ENCODE measurements around the gene SPTBN1. TPM values are rescaled to one million over a fixed set of nuclear protein-coding genes. Genes with fewer than 3 reads are reported as not detected.

SPTBN1 gene
- total RNA-seq, 1 experiment from 2014 or later, result 171 TPM

- Mint-ChIP-seq H3K27ac (ENCODE audit: low read depth, unreplicated experiment) (no peak overlapping the region), H3K9me3 (ENCODE audit: unreplicated experiment) (no peaks in the 10 kb centered on the region), H3K36me3 (ENCODE audit: insufficient read depth, unreplicated experiment) (no peaks in the 10 kb centered on the region), H3K4me3 (ENCODE audit: unreplicated experiment) (no peak overlapping the region), H3K4me1 (ENCODE audit: insufficient read depth, unreplicated experiment) (peaks cover 27% of the 10 kb centered on the region), H3K27me3 (ENCODE audit: insufficient read depth, unreplicated experiment) (no peaks in the 10 kb centered on the region)
- no TSS peak for BruUV-seq (replicated peaks)
- ChIA-PET POLR2A (interaction anchor here (1.0 to 12.8 kb wide), 8 partner anchors 8 to 416 kb away, joined by 3 to 249 read pairs (median 5); no protein-coding TSS in a partner anchor), CTCF (interaction anchor here (0.6 to 8.3 kb wide), 42 partner anchors 8 to 417 kb away, joined by 3 to 103 read pairs (median 4); no protein-coding TSS in a partner anchor)
- no peak for TF ChIP-seq CTCF (IDR thresholded peaks at IDR 0.05; ENCODE audit: unreplicated experiment)
- intact Hi-C loops (cut with micrococcal nuclease), result loop anchor here (5.0 kb wide), 4 partner anchors 89 to 416 kb away; no protein-coding TSS in a partner anchor
- no peak for DNase-seq (ENCODE audit: unreplicated experiment)
Observed at GRCh38 chr2:54523324-54523959, 67.3 kb downstream of the SPTBN1 start.

GRCh38 chr2:54524226-54524991, 68.3 kb downstream of the SPTBN1 start:
- Mint-ChIP-seq H3K27ac (ENCODE audit: low read depth, unreplicated experiment) (peak overlapping the region; percentile 5), H3K27me3 (ENCODE audit: insufficient read depth, unreplicated experiment) (no peaks in the 10 kb centered on the region), H3K9me3 (ENCODE audit: unreplicated experiment) (no peaks in the 10 kb centered on the region), H3K4me1 (ENCODE audit: insufficient read depth, unreplicated experiment) (peaks cover 27% of the 10 kb centered on the region), H3K4me3 (ENCODE audit: unreplicated experiment) (no peak overlapping the region), H3K36me3 (ENCODE audit: insufficient read depth, unreplicated experiment) (no peaks in the 10 kb centered on the region)
- no peak for DNase-seq (ENCODE audit: unreplicated experiment)
- no TSS peak for BruUV-seq (replicated peaks)
- no peak for TF ChIP-seq CTCF (IDR thresholded peaks at IDR 0.05; ENCODE audit: unreplicated experiment)
- intact Hi-C loops (cut with micrococcal nuclease), result loop anchor here (5.0 kb wide), 4 partner anchors 88 to 417 kb away; no protein-coding TSS in a partner anchor
- POLR2A ChIA-PET, result interaction anchor here (0.6 to 12.8 kb wide), 10 partner anchors 24 to 477 kb away, joined by 3 to 249 read pairs (median 3); no protein-coding TSS in a partner anchor
- CTCF ChIA-PET, result interaction anchor here (0.6 to 8.3 kb wide), 40 partner anchors 8 to 654 kb away, joined by 3 to 103 read pairs (median 4); no protein-coding TSS in a partner anchor

- no peak overlapping the region for H3K27ac Mint-ChIP-seq (ENCODE audit: low read depth, unreplicated experiment)
- H3K36me3 Mint-ChIP-seq (ENCODE audit: insufficient read depth, unreplicated experiment), result no peaks in the 10 kb centered on the region
- H3K9me3 Mint-ChIP-seq (ENCODE audit: unreplicated experiment), result no peaks in the 10 kb centered on the region
- CTCF ChIA-PET, result interaction anchor here (0.6 to 8.3 kb wide), 11 partner anchors 8 to 653 kb away, joined by 3 to 103 read pairs (median 5); no protein-coding TSS in a partner anchor
- H3K27me3 Mint-ChIP-seq (ENCODE audit: insufficient read depth, unreplicated experiment), result no peaks in the 10 kb centered on the region
- peaks cover 21% of the 10 kb centered on the region for H3K4me1 Mint-ChIP-seq (ENCODE audit: insufficient read depth, unreplicated experiment)
- no peak overlapping the region for H3K4me3 Mint-ChIP-seq (ENCODE audit: unreplicated experiment)
- intact Hi-C loops (cut with micrococcal nuclease), result no loop called here
- no TSS peak for BruUV-seq (replicated peaks)
- no peak for DNase-seq (ENCODE audit: unreplicated experiment)
- no peak for TF ChIP-seq CTCF (IDR thresholded peaks at IDR 0.05; ENCODE audit: unreplicated experiment)
- POLR2A ChIA-PET, result interaction anchor here (0.6 to 12.8 kb wide), 6 partner anchors 23 to 741 kb away, joined by 3 to 249 read pairs (median 4); no protein-coding TSS in a partner anchor
Observed at GRCh38 chr2:54525321-54525720, 69.2 kb downstream of the SPTBN1 start.
